ENCODE data around the gene KRTAP19-5. TPM values are rescaled to one million over a fixed set of nuclear protein-coding genes. Genes with fewer than 3 reads are reported as not detected.

The KRTAP19-5 gene
- total RNA-seq, 5 donors from 2014 or later (not counting 1 experiment from before 2014, with no cell fraction given) = not detected

- DNase-seq (no peak), ATAC-seq (replicated peaks in 1 of 4) (no peak)
- no peaks in the 10 kb centered on the region for H3K4me1 ChIP-seq (ENCODE audit: control insufficient read depth in 1 of 2, extremely low read depth in 1 of 2, insufficient read depth in 2 of 2, low read length in 2 of 2)
- no peaks in the 10 kb centered on the region for H3K9me3 ChIP-seq
- H3K36me3 ChIP-seq (ENCODE audit: control insufficient read depth in 2 of 2, extremely low read depth in 1 of 2, insufficient read depth in 1 of 2, low read length in 1 of 2) = no peaks in the 10 kb centered on the region
- Mint-ChIP-seq H3K9me3 (peaks cover under 1 to 6% (median 2%) of the 10 kb centered on the region in 3 donors), H3K4me1 (no peaks in the 10 kb centered on the region), H3K36me3 (no peaks in the 10 kb centered on the region), H3K27ac (no peak within 1 kb of the TSS), H3K4me3 (no peak within 1 kb of the TSS), H3K27me3 (no peaks in the 10 kb centered on the region)
- H3K4me3 ChIP-seq (ENCODE audit: control insufficient read depth in 1 of 2, extremely low read depth in 1 of 2, low read length in 1 of 2) = no peak within 1 kb of the TSS
- no peaks in the 10 kb centered on the region for H3K27me3 ChIP-seq (replicated peaks in 1 of 2; ENCODE audit: control insufficient read depth in 2 of 2, extremely low read depth in 1 of 2, insufficient read depth in 2 of 2, low read length in 1 of 2)
- H3K27ac ChIP-seq (ENCODE audit: low read length) = no peak within 1 kb of the TSS
- ChIA-PET CTCF (no interaction called here), POLR2A (no interaction called here)
- WGBS (ENCODE audit: insufficient coverage) = no CpG with 5 or more reads among the region's 2 CpGs
Measured at GRCh38 chr21:30491963-30492428, 9.9 kb downstream of the KRTAP19-5 start, which contains the start of gene KRTAP19-3. KRTAP19-3 (minus strand) TSS chr21:30492013; CDS start chr21:30491957, 56 bp downstream.

DNA sequence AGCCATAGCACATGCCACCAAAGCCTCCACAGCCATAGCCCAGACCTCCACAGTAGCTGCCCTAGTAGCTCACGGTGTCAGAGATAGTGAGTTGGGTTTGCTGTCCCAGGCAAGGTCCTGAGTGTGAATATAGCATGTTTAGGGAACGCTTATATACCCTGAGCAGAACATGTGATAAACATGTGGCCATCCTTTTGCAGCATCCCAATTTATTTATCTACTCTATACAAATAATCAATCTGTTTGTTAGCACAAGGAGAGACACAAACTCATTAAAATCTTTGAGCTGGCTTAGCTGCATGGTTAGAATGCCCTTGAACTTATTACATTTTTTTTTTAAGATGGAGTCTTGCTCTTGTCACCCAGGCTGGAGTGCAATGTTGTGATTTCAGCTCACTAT, 14.6 kb downstream of the KRTAP19-5 start, which contains the start of gene KRTAP19-2:
Gene KRTAP19-2, minus strand, starts transcription at position 101 of the 400 bp plus-strand sequence. Its CDS starts 88 bp downstream, at position 13.
- no CpG with 5 or more reads among the region's 2 CpGs for WGBS (ENCODE audit: insufficient coverage)
- no peak within 1 kb of the TSS for H3K27ac ChIP-seq (ENCODE audit: low read length)
- Mint-ChIP-seq H3K27me3 (no peaks in the 10 kb centered on the region), H3K4me3 (no peak within 1 kb of the TSS), H3K27ac (no peak within 1 kb of the TSS), H3K4me1 (no peaks in the 10 kb centered on the region), H3K36me3 (no peaks in the 10 kb centered on the region), H3K9me3 (peaks cover 11 to 17% (median 15%) of the 10 kb centered on the region in 3 donors)
- H3K9me3 ChIP-seq = no peaks in the 10 kb centered on the region
- H3K36me3 ChIP-seq (ENCODE audit: control insufficient read depth in 2 of 2, extremely low read depth in 1 of 2, insufficient read depth in 1 of 2, low read length in 1 of 2) = no peaks in the 10 kb centered on the region
- no peak for DNase-seq
- CTCF ChIA-PET = no interaction called here
- no peak for ATAC-seq (replicated peaks in 1 of 4)
- H3K4me1 ChIP-seq (ENCODE audit: control insufficient read depth in 1 of 2, extremely low read depth in 1 of 2, insufficient read depth in 2 of 2, low read length in 2 of 2) = no peaks in the 10 kb centered on the region
- no peaks in the 10 kb centered on the region for H3K27me3 ChIP-seq (replicated peaks in 1 of 2; ENCODE audit: control insufficient read depth in 2 of 2, extremely low read depth in 1 of 2, insufficient read depth in 2 of 2, low read length in 1 of 2)
- POLR2A ChIA-PET = interaction anchor here in 1 of 2 donors (0.6 kb wide), 1 partner anchor 44 kb away, joined by 3 read pairs; no protein-coding TSS in a partner anchor
- H3K4me3 ChIP-seq (ENCODE audit: control insufficient read depth in 1 of 2, extremely low read depth in 1 of 2, low read length in 1 of 2) = no peak within 1 kb of the TSS

DNA sequence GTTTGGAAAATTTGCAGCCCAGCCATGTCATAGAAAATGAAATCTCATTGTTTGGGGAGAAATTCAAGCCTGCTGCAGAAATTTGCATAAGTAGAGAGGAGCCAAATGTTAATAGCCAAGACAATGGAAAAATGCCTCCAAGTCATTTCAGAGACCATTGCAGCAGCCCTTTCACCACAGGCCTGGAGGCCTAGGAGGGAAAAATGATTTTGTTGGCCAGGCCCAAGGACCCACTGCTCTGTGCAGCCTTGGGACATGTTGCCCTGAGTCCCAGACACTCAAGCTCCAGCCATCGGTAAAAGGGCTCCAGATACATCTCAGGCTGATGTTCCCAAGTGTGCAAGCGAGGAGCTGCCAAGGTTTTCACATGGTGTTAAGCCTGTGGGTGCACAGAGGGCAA, 15.8 kb downstream of the KRTAP19-5 start:
- ChIA-PET POLR2A (no interaction called here), CTCF (no interaction called here)
- 52% methylated on average over 2 of the region's 2 CpGs for WGBS (ENCODE audit: insufficient coverage)
- Histone ChIP-seq H3K4me1 (ENCODE audit: control insufficient read depth in 1 of 2, extremely low read depth in 1 of 2, insufficient read depth in 2 of 2, low read length in 2 of 2) (no peaks in the 10 kb centered on the region), H3K36me3 (ENCODE audit: control insufficient read depth in 2 of 2, extremely low read depth in 1 of 2, insufficient read depth in 1 of 2, low read length in 1 of 2) (no peaks in the 10 kb centered on the region), H3K27ac (ENCODE audit: low read length) (no peak overlapping the region), H3K4me3 (ENCODE audit: control insufficient read depth in 1 of 2, extremely low read depth in 1 of 2, low read length in 1 of 2) (no peak overlapping the region), H3K27me3 (replicated peaks in 1 of 2; ENCODE audit: control insufficient read depth in 2 of 2, extremely low read depth in 1 of 2, insufficient read depth in 2 of 2, low read length in 1 of 2) (no peaks in the 10 kb centered on the region), H3K9me3 (no peaks in the 10 kb centered on the region)
- Mint-ChIP-seq H3K4me3 (no peak overlapping the region), H3K27me3 (no peaks in the 10 kb centered on the region), H3K9me3 (peaks cover 11 to 17% (median 15%) of the 10 kb centered on the region in 3 donors), H3K27ac (no peak overlapping the region), H3K4me1 (no peaks in the 10 kb centered on the region), H3K36me3 (no peaks in the 10 kb centered on the region)
- ATAC-seq (replicated peaks in 1 of 4) (no peak), DNase-seq (no peak)

DNA sequence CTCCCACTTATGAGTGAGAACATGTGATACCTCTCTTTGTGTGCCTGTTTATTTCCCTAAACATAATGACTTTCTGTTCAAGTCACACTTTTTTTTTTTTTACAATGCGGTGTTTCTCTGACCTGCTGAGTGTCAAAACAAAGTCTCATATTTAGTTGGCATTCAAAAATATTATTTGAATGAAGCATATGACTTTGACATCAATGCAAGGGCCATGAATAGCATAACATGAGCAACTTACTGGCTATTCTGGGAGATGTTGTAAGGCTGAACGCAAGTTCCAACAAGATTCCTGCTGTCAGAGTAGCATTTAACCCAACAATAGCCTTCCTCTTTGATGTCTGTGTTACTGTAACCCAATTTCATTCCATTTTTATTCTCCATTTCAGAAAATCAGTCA, 19.8 kb downstream of the KRTAP19-5 start:
- ChIA-PET POLR2A (no interaction called here), CTCF (no interaction called here)
- Mint-ChIP-seq H3K36me3 (no peaks in the 10 kb centered on the region), H3K4me1 (no peaks in the 10 kb centered on the region), H3K27ac (no peak overlapping the region), H3K27me3 (peaks cover 0 to 3% of the 10 kb centered on the region in 2 donors), H3K4me3 (no peak overlapping the region), H3K9me3 (peaks cover 11 to 15% (median 12%) of the 10 kb centered on the region in 3 donors)
- DNase-seq (no peak), ATAC-seq (replicated peaks in 1 of 4) (no peak)
- H3K4me1 ChIP-seq (ENCODE audit: control insufficient read depth in 1 of 2, extremely low read depth in 1 of 2, insufficient read depth in 2 of 2, low read length in 2 of 2) = no peaks in the 10 kb centered on the region
- H3K4me3 ChIP-seq (ENCODE audit: control insufficient read depth in 1 of 2, extremely low read depth in 1 of 2, low read length in 1 of 2) = no peak overlapping the region
- H3K36me3 ChIP-seq (ENCODE audit: control insufficient read depth in 2 of 2, extremely low read depth in 1 of 2, insufficient read depth in 1 of 2, low read length in 1 of 2) = no peaks in the 10 kb centered on the region
- no peaks in the 10 kb centered on the region for H3K9me3 ChIP-seq
- no peak overlapping the region for H3K27ac ChIP-seq (ENCODE audit: low read length)
- no CpG with 5 or more reads among the region's 2 CpGs for WGBS (ENCODE audit: insufficient coverage)
- no peaks in the 10 kb centered on the region for H3K27me3 ChIP-seq (replicated peaks in 1 of 2; ENCODE audit: control insufficient read depth in 2 of 2, extremely low read depth in 1 of 2, insufficient read depth in 2 of 2, low read length in 1 of 2)

DNA sequence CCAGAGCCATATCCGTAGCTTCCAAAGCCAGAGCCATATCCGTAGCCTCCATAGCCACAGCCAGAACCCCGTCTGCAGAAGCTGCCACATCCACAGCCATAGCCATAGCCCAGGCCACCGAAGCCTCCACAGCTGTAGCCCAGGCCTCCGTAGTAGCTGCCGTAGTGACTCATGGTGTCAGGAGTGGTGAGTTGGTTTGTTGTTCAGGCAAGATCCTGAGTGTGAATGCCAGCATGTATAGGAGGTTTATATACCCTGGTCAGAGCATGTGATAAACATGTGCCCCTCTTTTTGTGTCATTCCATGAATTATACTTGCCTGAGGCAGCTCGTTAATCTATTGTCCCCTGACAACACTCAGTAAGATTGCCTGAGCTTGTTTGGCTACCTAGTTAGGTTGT, 21.8 kb downstream of the KRTAP19-5 start, which contains the start of gene KRTAP19-1:
Gene KRTAP19-1, minus strand, starts transcription at position 223 of the 400 bp plus-strand sequence. Its CDS starts 50 bp downstream, at position 173.
- no peak within 1 kb of the TSS for H3K4me3 ChIP-seq (ENCODE audit: control insufficient read depth in 1 of 2, extremely low read depth in 1 of 2, low read length in 1 of 2)
- H3K4me1 ChIP-seq (ENCODE audit: control insufficient read depth in 1 of 2, extremely low read depth in 1 of 2, insufficient read depth in 2 of 2, low read length in 2 of 2) = no peaks in the 10 kb centered on the region
- POLR2A ChIA-PET = no interaction called here
- Mint-ChIP-seq H3K27ac (no peak within 1 kb of the TSS), H3K36me3 (no peaks in the 10 kb centered on the region), H3K9me3 (peaks cover 0 to 3% (median 2%) of the 10 kb centered on the region in 3 donors), H3K4me3 (no peak within 1 kb of the TSS), H3K27me3 (peaks cover 0 to 3% of the 10 kb centered on the region in 2 donors), H3K4me1 (no peaks in the 10 kb centered on the region)
- no peaks in the 10 kb centered on the region for H3K36me3 ChIP-seq (ENCODE audit: control insufficient read depth in 2 of 2, extremely low read depth in 1 of 2, insufficient read depth in 1 of 2, low read length in 1 of 2)
- CTCF ChIA-PET = no interaction called here
- 90% methylated on average over 6 of the region's 7 CpGs for WGBS (ENCODE audit: insufficient coverage)
- H3K27me3 ChIP-seq (replicated peaks in 1 of 2; ENCODE audit: control insufficient read depth in 2 of 2, extremely low read depth in 1 of 2, insufficient read depth in 2 of 2, low read length in 1 of 2) = no peaks in the 10 kb centered on the region
- ATAC-seq (replicated peaks in 1 of 4) = no peak
- no peak for DNase-seq
- H3K9me3 ChIP-seq = no peaks in the 10 kb centered on the region
- no peak within 1 kb of the TSS for H3K27ac ChIP-seq (ENCODE audit: low read length)

DNA sequence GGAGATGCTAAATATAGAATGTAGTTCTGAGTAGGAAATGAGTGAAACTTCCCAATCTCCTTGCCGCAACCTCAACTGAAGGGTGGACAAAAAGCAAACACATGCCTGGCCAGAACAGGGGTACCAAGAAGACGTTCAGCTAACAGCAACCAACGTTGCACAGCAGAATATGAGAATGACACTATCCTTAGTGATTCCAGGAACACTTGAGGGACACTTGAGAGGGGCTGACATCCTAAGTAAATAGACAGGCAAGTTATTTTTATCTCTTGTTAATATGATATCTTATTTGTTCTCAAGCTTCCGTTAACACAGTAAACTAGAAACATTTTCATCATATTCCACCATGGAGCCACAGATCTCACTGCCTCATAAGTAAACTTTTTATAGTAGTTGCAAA, 22.7 kb downstream of the KRTAP19-5 start:
- peaks cover 0 to 3% of the 10 kb centered on the region in 2 donors for H3K27me3 Mint-ChIP-seq
- H3K9me3 Mint-ChIP-seq = no peaks in the 10 kb centered on the region
- Histone ChIP-seq H3K27ac (ENCODE audit: low read length) (no peak overlapping the region), H3K27me3 (replicated peaks in 1 of 2; ENCODE audit: control insufficient read depth in 2 of 2, extremely low read depth in 1 of 2, insufficient read depth in 2 of 2, low read length in 1 of 2) (no peaks in the 10 kb centered on the region), H3K4me3 (ENCODE audit: control insufficient read depth in 1 of 2, extremely low read depth in 1 of 2, low read length in 1 of 2) (no peak overlapping the region), H3K9me3 (no peaks in the 10 kb centered on the region), H3K4me1 (ENCODE audit: control insufficient read depth in 1 of 2, extremely low read depth in 1 of 2, insufficient read depth in 2 of 2, low read length in 2 of 2) (no peaks in the 10 kb centered on the region), H3K36me3 (ENCODE audit: control insufficient read depth in 2 of 2, extremely low read depth in 1 of 2, insufficient read depth in 1 of 2, low read length in 1 of 2) (no peaks in the 10 kb centered on the region)
- H3K27ac Mint-ChIP-seq = no peak overlapping the region
- no peak for ATAC-seq (replicated peaks in 1 of 4)
- POLR2A ChIA-PET = no interaction called here
- CTCF ChIA-PET = no interaction called here
- 23% methylated on average over 2 of the region's 4 CpGs for WGBS (ENCODE audit: insufficient coverage)
- no peak overlapping the region for H3K4me3 Mint-ChIP-seq
- H3K4me1 Mint-ChIP-seq = no peaks in the 10 kb centered on the region
- DNase-seq = no peak
- no peaks in the 10 kb centered on the region for H3K36me3 Mint-ChIP-seq

- 63% methylated on average over 3 of the region's 3 CpGs for WGBS (ENCODE audit: insufficient coverage)
- DNase-seq (no peak), ATAC-seq (replicated peaks in 1 of 4) (no peak)
- H3K9me3 ChIP-seq = no peaks in the 10 kb centered on the region
- no peak overlapping the region for H3K27ac Mint-ChIP-seq
- no peaks in the 10 kb centered on the region for H3K4me1 ChIP-seq (ENCODE audit: control insufficient read depth in 1 of 2, extremely low read depth in 1 of 2, insufficient read depth in 2 of 2, low read length in 2 of 2)
- H3K4me3 ChIP-seq (ENCODE audit: control insufficient read depth in 1 of 2, extremely low read depth in 1 of 2, low read length in 1 of 2) = no peak overlapping the region
- H3K27ac ChIP-seq (ENCODE audit: low read length) = no peak overlapping the region
- no peaks in the 10 kb centered on the region for H3K9me3 Mint-ChIP-seq
- POLR2A ChIA-PET = no interaction called here
- no peaks in the 10 kb centered on the region for H3K36me3 ChIP-seq (ENCODE audit: control insufficient read depth in 2 of 2, extremely low read depth in 1 of 2, insufficient read depth in 1 of 2, low read length in 1 of 2)
- H3K36me3 Mint-ChIP-seq = no peaks in the 10 kb centered on the region
- peaks cover 0 to 3% of the 10 kb centered on the region in 2 donors for H3K27me3 Mint-ChIP-seq
- no peaks in the 10 kb centered on the region for H3K27me3 ChIP-seq (replicated peaks in 1 of 2; ENCODE audit: control insufficient read depth in 2 of 2, extremely low read depth in 1 of 2, insufficient read depth in 2 of 2, low read length in 1 of 2)
- CTCF ChIA-PET = no interaction called here
- H3K4me1 Mint-ChIP-seq = no peaks in the 10 kb centered on the region
- H3K4me3 Mint-ChIP-seq = no peak overlapping the region
Measured at GRCh38 chr21:30478004-30478403, 23.9 kb downstream of the KRTAP19-5 start.
